ENCODE results near the gene AKAP10.

DNA sequence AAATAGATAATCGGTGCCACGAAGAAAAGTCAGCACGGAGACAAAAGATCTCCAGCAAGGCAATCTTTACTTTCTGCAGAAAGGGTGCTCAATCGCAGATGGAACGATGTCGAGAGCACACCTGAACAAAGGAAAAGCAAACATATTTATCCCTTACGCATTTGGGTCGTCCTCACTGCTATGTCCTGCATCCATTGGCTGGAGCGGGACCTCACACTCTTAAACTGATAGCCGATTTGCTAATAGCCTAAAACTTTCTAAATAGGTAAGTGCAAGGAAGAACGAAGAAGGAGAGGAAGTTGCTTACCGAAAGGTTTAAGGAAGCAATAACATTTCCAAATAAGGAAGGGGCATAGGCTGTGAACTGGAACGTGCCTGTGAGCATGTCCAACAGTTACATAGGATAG, 1.2 kb upstream of the AKAP10 start:
- TF ChIP-seq, protein P1, sequence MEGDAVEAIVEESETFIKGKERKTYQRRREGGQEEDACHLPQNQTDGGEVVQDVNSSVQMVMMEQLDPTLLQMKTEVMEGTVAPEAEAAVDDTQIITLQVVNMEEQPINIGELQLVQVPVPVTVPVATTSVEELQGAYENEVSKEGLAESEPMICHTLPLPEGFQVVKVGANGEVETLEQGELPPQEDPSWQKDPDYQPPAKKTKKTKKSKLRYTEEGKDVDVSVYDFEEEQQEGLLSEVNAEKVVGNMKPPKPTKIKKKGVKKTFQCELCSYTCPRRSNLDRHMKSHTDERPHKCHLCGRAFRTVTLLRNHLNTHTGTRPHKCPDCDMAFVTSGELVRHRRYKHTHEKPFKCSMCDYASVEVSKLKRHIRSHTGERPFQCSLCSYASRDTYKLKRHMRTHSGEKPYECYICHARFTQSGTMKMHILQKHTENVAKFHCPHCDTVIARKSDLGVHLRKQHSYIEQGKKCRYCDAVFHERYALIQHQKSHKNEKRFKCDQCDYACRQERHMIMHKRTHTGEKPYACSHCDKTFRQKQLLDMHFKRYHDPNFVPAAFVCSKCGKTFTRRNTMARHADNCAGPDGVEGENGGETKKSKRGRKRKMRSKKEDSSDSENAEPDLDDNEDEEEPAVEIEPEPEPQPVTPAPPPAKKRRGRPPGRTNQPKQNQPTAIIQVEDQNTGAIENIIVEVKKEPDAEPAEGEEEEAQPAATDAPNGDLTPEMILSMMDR (IDR thresholded peaks at IDR 0.05) = no peak
- TF ChIP-seq EZH2phosphoT487 (IDR thresholded peaks at IDR 0.05) = no peak
- TF ChIP-seq EZH2 (IDR thresholded peaks at IDR 0.05) = no peak

Measured in neural progenitor cell (in vitro differentiated cells).